ENCODE measurements around the gene VKORC1L1. TPM values are rescaled to one million over a fixed set of nuclear protein-coding genes. Genes with fewer than 3 reads are reported as not detected.

VKORC1L1 gene
- total and polyA plus RNA-seq, 10 of the 15 experiments (the other 5 are each of a cell fraction or from before 2014, with no cell fraction given) = 3.3 to 18.8 (median 12.5) TPM

DNA sequence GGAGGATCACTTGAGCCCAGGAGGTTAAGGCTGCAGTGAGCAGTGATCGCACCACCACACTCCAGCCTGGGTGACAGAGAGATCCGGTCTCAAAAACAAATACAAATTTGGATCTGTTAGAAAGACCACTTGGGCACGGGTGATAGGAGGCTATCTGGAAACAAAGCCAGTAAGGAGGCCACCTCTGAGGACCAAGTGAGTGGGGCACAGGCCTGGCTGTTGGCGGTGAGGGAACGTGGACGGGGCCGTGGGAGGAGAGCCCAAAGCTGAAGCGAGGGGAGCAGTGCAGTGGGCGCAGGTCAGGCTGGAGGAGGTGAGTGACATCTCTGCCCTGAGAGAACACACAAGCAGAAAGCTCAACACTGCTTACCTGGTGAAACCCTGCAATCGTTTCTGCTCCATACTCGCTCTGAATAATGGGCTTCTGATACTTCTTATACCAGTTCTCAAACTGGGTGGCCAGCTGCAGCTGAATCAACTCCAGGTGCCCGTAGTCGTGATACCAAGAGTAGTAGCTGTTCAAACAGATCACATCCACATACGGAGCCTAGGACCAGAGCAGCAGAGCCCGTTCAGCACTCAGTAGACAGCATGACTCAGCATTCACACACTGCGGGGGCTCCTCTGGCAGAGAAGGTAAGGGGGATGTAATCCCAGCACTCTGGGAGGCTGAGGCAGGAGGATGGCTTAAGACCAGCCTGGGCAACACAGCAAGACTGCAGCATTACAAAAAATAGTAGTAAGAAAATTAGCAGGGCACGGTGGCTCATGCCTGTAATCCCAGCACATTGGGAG, 94.7 kb downstream of the VKORC1L1 start (continued):
- TF ChIP-seq BHLHE40 (IDR thresholded peaks at IDR 0.05; ENCODE audit: borderline replicate concordance in 1 of 2, low read depth in 2 of 2, low read length in 1 of 2) = no peak
- TF ChIP-seq YBX1 (IDR thresholded peaks at IDR 0.05) = no peak
- TF ChIP-seq, protein P1, sequence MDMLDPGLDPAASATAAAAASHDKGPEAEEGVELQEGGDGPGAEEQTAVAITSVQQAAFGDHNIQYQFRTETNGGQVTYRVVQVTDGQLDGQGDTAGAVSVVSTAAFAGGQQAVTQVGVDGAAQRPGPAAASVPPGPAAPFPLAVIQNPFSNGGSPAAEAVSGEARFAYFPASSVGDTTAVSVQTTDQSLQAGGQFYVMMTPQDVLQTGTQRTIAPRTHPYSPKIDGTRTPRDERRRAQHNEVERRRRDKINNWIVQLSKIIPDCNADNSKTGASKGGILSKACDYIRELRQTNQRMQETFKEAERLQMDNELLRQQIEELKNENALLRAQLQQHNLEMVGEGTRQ (IDR thresholded peaks at IDR 0.05; ENCODE audit: borderline replicate concordance, low read depth, low read length) = no peak
- no peak for TF ChIP-seq SMAD5 (IDR thresholded peaks at IDR 0.05; ENCODE audit: low read depth)
- no peak for TF ChIP-seq KDM1A (IDR thresholded peaks at IDR 0.05; ENCODE audit: borderline replicate concordance)
- TF ChIP-seq NBN (IDR thresholded peaks at IDR 0.05) = no peak
- TF ChIP-seq EZH2 (IDR thresholded peaks at IDR 0.05; ENCODE audit: borderline replicate concordance, control insufficient read depth, low read depth, low read length) = no peak
- no peak for TF ChIP-seq CHD1 (IDR thresholded peaks at IDR 0.05; ENCODE audit: low read depth, low read length)

DNA sequence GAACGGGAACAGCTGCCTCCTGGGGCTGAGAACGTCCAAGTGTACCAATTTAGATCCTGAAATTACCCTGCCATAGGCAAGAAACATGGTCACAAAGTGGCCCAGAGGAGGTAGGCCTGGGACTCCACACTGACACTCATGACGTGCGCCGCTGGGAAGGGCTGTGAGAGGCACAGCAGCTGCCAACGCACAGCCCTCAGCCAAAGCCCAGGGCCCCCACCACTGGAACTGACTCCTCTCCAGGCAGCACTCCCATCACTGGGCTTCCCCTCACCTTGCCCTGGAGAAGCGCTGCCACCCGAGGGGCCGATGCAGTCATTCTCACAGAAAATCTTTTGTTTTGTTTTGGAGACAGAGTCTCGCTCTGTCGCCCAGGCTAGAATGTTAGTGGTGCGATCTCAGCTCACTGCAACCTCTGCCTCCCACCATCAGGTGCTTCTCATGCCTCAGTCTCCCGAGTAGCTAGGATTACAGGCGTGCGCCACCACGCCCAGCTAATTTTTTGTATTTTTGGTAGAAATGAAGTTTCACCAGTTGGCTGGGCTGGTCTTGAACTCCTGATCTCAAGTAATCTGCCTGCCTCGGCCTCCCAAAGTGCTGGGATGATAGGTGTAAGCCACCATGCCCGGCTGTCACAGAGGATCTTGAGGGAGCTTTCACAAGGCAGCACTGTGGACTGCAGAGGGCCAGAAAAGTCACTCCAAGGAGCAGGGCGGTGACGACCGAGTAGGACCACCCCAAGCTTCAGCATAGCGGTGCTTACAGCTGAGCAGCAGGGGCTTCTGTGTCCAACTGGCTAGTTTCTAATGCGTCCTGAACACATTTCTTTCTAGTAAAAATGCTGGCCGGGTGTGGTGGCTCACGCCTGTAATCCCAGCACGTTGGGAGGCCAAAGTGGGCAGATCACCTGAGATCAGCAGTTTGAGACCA, 95.6 kb downstream of the VKORC1L1 start:
- no peaks in the 10 kb centered on the region for H3K9me3 ChIP-seq (replicated peaks; ENCODE audit: control insufficient read depth, insufficient read depth, low read length)
- POLR2A ChIA-PET = interaction anchor here (0.6 kb wide), 1 partner anchor 1071 kb away, joined by 9 read pairs; no protein-coding TSS in a partner anchor
- H3K27ac ChIP-seq (ENCODE audit: control insufficient read depth, insufficient read depth) = no peak overlapping the region
- no peak overlapping the region for H2AFZ ChIP-seq (ENCODE audit: control insufficient read depth, low read depth, low read length)
- no peak for DNase-seq (ENCODE audit: low read depth, low spot score)
- no peak overlapping the region for H3K9ac ChIP-seq (ENCODE audit: control insufficient read depth, insufficient read depth, low read length)
- H3K4me2 ChIP-seq (ENCODE audit: control insufficient read depth, insufficient read depth) = no peak overlapping the region
- FAIRE-seq = no peak
- BruUV-seq (replicated peaks) = no TSS peak
- intact Hi-C loops (cut with micrococcal nuclease; ENCODE audit: unreplicated experiment) = no loop called here
- in situ Hi-C loops (cut with MboI) = no loop called here
- H3K4me1 ChIP-seq (ENCODE audit: control insufficient read depth, insufficient read depth, low read length) = no peaks in the 10 kb centered on the region
- H3K4me3 ChIP-seq = no peak overlapping the region
- no peaks in the 10 kb centered on the region for H3K79me2 ChIP-seq (ENCODE audit: control insufficient read depth, insufficient read depth, low read length)
- SMC1A ChIA-PET (ENCODE audit: uncharacterized antibody, unreplicated experiment) = no interaction called here
- CTCF ChIA-PET = no interaction called here
- WGBS (ENCODE audit: insufficient coverage, insufficient replicate concordance, low lambda C conversion rate, missing lambda C conversion rate) = 90% methylated on average over 26 of the region's 26 CpGs
- H4K20me1 ChIP-seq (ENCODE audit: control insufficient read depth, insufficient read depth) = no peaks in the 10 kb centered on the region
- TF ChIP-seq SUPT20H (IDR thresholded peaks at IDR 0.05; ENCODE audit: borderline replicate concordance, control insufficient read depth, low read depth, low read length) (no peak), ZNF622 (IDR thresholded peaks at IDR 0.05) (no peak)
- ATAC-seq = no peak
- no peaks in the 10 kb centered on the region for H3K27me3 ChIP-seq (replicated peaks in 1 of 2; ENCODE audit: control insufficient read depth in 2 of 2, insufficient read depth in 2 of 2, low read length in 1 of 2)
- H3K36me3 ChIP-seq (ENCODE audit: control insufficient read depth in 2 of 2, insufficient read depth in 2 of 2, low read length in 1 of 2) = peaks cover 7 to 21% of the 10 kb centered on the region in 2 experiments; a peak in 3 of 4 replicates
- RAD21 ChIA-PET (ENCODE audit: unreplicated experiment) = no interaction called here
